COR-L47 (cell line): Measurements from ENCODE around the gene MTHFD2.
"Not testable (repeated sequence)": the region's sequence is repeated elsewhere in the genome, so short reads cannot be mapped to it uniquely, and the experiment has no call there.

Experiments
- DNase-seq: peaks from one replicate; lab custom pipeline; 2025; lab: John Stamatoyannopoulos, UW

Gene MTHFD2

GRCh38 chr2:74197049-74197448 is 1.4 kb upstream of the MTHFD2 start:
- no peak for DNase-seq

DNA sequence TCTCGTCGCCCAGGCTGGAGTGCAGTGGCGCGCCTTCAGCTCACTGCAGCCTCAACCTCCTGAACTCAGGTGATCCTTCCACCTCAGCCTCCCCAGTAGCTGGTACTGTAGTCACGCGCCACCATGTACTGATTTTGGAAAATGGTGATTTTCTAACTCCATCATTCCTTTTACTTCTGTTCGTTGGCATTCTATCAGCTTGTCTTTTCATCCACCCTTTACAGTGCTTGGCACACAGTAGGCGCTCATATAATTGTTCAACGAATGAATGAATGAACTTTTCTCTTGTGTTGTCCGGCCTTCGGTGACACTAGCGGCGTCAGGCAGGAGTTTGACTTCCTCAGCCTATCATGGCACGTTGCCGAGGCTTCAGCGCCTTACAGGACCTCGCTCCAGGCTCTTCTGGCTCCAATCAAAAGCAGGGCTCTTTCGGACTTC is 373 bp upstream of the MTHFD2 start:
- DNase-seq, result no peak

DNA sequence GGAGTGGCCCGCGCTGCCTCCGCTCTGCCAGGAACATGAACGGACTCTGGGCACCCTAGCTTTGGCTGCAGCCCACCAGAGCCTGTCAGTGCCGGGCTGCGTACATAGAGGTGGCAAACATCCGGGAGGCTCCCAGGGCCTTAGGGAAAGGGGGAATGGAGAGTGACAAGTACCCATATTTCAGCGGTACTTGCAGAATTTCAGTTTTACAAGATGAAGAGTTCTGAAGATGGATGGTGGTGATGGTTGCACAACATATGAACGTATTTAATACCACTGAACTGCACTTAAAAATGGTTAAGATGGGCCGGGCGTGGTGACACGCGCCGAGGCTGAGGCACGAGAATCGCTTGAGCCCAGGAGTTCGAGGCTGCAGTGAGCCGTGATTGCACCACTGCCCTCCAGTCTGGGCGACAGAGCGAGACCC is 873 bp downstream of the MTHFD2 start:
- no peak for DNase-seq

DNA sequence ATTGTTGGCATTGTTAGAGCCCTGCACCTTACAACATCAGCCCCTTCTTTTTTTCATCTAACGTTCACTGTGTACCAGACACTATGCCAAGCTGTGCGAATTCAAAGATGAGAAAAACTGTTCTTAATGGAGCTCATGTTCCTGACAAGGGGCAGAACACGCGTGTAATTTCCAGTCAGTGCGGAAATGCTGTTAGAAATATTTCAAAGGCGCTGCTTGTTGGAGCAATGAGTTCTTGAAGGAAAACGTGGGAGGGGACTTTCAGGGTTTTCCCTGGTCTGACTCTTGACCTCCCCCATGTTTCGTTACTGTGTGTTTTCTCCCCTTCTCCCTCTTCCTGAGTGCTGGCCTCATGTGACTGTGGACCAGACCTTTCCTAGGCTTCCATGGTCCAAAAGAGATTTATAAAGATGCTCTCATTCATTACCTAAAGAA is 1.5 kb downstream of the MTHFD2 start:
- no peak for DNase-seq

GRCh38 chr2:74201196-74201595 is 2.8 kb downstream of the MTHFD2 start:
- no peak for DNase-seq

DNA sequence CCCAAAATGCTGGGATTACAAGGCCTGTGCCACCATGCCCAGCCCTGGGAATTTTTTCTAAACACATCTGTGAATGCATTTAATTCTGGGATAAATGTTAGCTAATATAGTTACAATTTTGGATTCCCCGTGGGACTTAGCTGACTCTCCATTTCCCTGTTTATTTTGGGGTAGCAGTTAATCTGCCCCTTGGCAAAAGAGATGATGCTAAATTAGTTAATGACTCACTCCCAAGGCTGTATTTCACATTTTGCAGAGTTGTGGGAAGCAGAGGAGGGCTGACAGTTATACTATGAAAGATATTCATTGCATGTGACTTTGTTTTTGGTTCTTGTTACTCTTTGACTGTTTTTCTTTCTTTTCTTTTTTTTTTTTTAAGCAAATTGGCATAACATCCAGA is 3.2 kb downstream of the MTHFD2 start:
- no peak for DNase-seq

DNA sequence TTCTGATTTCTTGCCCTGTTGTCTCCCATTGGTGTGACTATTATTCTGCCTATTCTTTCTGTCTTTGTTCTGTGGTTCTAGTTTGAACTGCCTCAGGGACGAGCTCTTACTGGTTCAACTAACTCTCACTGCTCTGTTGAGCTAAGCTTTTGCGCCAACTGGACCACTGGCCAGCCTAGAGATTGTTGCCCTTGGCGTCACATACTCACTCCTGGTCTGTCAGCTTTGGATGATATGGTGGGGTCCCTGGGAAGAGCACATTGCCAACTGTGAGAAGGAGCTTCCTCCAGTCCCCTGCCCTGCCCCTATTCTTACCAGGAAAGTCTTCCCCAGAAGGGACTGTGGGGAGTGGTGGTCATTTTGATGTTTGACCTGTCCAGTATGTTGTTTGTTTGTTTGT is 6.0 kb downstream of the MTHFD2 start:
- DNase-seq, result no peak

DNA sequence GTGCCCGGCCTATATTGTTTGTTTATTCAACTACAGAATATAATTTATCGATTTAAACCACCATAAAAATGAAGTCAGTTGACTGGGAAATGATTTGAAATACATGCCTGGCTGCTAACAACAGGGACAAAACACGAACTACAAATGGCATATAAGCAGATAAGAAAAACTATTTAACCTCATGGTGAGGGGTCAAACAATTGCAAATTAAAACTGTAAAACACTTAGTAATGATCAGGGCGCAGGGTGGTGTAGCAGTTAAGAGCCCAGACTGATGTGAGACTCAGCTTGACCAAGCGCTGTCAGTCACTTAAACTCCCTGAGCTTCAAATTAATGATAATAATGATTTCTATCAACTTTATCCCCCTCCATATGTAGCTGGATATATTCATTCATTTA is 6.7 kb downstream of the MTHFD2 start:
- DNase-seq, result no peak

DNA sequence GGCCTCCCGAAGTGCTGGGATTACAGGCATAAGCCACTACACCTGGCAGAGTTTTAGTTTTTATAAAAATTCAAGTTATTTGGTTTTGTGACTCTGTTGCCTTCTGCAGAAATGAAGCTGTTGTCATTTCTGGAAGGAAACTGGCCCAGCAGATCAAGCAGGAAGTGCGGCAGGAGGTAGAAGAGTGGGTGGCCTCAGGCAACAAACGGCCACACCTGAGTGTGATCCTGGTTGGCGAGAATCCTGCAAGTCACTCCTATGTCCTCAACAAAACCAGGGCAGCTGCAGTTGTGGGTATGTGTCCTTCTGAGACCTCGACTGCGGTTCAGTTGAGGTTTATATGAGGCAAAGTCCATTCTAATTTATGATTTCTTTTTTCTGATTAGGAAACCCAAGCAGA is 7.2 kb downstream of the MTHFD2 start:
- DNase-seq, result no peak

- no peak for DNase-seq
Measured at GRCh38 chr2:74206180-74206688, 7.8 kb downstream of the MTHFD2 start.

DNA sequence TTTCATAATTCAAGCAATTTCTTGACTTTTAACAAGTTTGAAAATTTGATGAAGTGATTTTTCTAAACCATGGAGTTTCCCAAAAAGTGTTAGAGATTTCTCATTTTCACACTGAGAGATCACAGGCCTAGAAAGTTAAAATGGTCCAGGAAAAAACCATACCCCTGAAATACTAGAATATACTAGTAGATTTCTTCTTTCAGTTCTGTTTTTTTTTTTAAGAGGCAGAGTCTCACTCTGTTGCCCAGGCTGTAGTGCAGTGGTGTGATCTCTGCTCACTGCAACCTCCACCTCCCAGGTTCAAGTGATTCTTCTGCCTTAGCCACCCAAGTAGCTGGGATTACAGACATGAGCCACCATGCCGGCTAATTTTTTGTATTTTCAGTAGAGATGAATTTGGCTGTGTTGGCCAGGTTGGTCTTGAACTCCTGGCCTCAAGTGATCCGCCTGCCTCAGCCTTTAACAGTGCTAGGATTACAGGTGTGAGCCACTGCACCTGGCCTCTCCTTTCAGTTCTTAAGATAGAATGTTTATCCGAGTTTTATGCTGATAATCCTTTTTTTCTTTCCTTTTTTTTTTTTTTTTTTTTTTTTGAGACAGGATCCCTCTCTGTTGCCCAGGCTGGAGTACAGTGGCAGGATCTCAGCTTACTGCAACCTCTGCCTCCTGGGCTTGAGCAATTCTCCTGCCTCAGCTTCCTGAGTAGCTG is 14.4 kb downstream of the MTHFD2 start:
- no peak for DNase-seq

DNA sequence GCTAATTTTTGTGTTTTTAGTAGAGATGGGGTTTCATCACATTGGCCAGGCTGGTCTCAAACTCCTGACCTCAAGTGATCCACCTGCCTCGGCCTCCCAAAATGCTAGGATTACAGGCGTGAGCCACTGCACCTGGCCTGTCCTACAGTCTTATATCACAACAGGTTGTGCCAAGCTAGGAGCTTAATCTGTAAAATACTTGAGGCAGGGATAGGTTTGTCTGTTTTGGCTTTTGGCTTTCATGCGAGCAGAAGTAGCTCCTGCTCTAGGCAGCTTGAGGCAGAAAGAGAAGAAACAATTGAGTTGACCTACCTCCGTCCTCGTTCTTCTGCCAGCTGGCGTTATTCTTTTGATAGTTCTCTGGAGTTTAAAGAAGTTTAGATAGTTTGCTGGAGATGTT is 17.4 kb downstream of the MTHFD2 start:
- not testable (repeated sequence) for DNase-seq

- no peak for DNase-seq
Measured at GRCh38 chr2:74216642-74217041, 18.2 kb downstream of the MTHFD2 start.

DNA sequence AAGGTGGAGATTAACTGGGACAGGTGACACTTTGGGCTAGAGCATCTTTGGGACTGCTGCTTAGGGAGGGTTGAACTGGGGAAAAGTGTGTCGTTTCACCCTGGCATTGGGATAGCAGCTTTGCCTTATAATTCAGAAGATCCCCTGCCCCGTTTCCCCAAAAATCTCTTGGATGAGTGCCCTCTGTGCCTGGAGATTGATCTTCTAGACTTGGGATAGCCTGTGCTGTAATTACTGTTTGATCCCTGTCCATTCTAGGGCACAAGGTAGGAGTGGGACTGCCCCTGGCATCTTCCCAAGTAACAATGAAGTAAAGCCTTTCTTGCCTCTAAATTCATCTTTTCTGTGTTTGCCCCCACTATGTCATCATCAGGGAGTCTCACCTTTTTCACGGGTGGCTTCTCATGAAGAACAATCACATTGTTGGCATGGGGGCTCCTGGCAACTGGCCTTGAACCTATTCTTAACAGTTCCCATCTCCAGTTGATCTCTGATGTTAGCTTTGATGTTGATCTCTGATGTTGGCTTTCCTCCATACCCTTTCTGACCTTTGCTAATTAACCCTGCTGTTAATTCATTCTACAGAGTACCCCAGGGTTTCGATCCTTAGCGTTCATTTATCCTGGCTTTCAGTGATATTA is 21.6 kb downstream of the MTHFD2 start:
- no peak for DNase-seq

DNA sequence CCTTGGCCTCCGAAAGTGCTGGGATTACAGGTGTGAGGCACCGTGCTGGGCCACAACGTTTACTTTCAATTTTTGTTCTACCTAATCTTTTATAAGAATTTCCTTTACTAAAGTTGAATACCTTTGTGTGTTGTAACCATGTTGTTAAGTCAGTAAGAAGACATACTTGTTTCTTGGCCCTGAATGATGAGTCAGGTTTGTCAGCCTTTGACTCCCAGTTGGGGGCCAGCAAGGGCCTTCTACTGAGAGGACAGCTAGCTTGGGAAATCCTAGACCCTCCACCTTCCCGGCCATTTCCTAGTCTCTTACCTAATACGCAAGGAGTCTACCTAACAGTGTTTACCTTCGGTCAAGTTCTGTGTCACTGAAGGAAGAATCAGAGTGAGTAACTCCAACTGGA is 22.7 kb downstream of the MTHFD2 start:
- DNase-seq, result no peak

DNA sequence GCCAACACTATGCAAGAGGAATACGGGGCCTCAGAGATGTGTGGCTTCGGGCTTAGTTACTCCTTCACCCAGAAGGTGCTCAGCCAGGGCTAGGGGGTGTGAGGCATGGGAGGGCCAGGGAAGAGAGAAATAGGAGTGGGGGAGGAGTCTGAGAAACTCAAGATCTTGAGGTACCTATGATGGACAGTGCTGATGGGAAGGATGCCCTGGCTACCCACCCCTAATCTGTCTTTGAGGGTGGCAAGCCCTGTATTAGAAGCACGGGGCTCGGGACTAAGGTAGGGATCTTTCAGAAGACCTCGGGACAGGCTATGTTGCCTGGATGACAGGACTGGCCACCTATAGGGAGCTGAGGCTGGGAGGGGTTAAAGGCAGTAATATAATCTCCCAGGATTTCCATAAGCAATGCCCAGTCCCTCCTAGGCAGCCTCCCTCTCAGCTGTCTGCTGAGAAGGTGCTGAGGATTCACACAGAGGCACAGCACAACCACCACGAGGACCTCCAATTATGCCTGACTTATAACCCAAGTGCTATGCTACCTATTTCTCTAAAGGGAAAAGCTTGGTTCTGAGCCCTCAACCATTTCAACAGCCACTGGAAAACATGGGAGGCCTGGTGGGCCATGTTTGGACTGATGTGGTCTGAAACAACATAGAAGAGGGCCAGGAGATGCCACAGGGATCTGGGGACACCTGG is 23.3 kb downstream of the MTHFD2 start:
- no peak for DNase-seq

DNA sequence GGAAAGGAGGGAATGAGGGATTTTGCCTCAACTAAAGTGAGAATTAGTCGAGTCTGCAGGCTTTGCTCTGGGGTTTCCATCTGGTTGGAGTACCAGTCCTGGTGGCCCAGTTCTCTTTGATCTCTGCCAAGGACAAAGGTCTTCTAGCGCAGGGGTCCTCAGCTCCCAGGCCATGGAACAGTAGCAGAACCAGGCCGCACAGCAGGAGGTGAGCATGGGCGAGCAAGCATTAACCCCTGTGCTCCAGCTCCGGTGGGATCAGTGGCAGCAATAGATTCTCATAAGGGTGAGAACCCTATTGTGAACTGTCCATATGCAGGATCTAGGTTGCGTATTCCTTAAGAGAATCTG is 23.9 kb downstream of the MTHFD2 start:
- no peak for DNase-seq

DNA sequence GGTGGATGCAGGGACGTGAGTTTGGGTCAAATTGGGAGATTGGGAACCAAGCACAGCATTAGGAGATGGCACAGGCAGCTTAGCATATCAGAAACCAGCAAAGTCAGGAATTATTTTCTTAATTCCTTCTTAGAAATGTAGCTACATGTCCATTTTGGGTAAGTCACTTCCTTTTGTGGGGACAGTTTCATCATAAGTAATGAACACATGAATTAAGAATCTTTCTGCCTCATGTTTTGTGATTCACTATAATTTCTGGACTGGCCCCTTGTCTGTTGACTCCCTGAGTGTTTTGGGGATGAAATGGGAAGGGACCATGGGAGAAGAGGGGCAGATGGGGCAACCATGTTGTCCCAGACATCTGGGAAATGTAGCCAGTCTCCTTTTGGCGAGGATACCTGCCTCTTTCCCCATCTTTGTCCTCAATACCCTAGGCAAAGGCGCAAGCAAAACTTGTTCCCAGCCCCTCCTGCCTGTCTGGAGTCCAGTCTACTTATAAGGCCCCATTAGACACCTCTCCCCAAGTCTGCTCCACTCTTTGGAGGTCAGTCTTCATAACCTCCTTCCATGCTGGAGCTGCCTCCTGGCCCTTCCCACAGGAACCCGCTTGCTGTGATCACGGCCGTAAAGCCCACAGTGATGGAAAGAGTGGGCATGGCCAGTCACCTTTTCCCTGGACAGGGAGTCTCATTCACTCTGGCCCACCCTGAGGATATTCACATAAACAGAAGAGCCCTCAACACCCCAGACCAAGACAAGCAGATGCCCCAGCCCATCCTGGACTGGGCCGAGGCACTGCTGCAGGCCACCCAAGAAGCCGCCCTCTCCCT is 25.7 kb downstream of the MTHFD2 start:
- no peak for DNase-seq

- DNase-seq, result no peak
Measured at GRCh38 chr2:74225698-74226459, 27.5 kb downstream of the MTHFD2 start.

DNA sequence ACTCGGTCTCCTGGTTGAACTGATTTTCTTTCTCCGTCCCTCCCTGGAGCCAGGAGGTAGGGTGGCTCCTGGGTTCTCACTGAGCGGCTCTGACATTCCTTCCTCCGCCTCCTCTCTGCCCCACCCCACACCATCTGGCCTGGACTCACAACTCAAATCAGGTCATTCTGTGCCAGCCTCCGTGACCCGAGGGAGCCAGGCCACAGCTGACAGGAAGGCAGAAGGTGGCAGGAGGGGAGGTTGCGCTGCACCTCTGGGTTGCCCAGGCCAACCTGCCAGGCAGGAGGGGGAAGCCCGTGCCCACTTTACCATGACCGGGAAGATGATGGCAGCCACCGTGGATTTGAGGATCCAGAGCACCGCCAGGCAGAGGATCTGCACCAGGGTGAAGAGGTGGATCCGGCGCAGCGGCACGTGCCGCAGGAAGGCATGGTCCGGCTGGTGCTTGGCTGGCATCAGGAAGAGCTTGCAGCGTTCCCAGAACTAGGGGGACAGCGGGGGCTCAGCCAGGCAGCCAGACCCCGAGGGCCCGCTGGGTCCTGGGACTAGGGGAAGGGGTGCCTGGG is 28.3 kb downstream of the MTHFD2 start:
- DNase-seq, result no peak

DNA sequence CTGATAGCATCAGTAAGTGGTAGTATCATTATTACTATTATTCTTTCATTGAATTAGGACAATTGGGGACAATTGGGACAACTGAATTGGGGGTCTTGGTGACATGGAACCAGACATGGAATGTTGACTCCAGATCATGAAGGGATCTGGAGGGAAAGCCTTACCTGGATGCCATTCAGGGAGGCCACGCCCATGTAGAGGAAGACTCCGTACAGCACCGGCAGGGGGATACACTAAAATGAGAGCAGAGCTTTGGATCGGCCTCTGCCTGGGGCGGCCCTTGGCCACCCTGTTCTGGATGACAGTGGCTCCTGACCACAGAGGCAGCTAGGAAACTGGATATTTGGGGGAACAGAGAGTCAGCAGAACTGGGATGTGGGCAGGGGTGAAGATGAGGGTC is 29.2 kb downstream of the MTHFD2 start:
- no peak for DNase-seq
